Mucosa of rectum (tissue), 2 donors: Measurements from ENCODE around the gene MAST4.
"Not testable (repeated sequence)": the region's sequence is repeated elsewhere in the genome, so short reads cannot be mapped to it uniquely, and the experiment has no call there.

ENCODE experiments used
- H3K27ac ChIP-seq, 2 donors: one replicate each; pipeline ENCODE4 v1.7.0; 2013; ENCODE audit warnings: inconsistent platforms in 2 of 2, low read depth in 2 of 2, low read length in 2 of 2
- H3K27me3 ChIP-seq, 2 donors: one replicate each; pipeline ENCODE4 v1.7.0; 2013; ENCODE audit warnings: low read length in 2 of 2; ENCODE audit not compliant: control insufficient read depth in 2 of 2, insufficient read depth in 2 of 2
- H3K36me3 ChIP-seq, 2 donors: one replicate each; pipeline ENCODE4 v1.7.0; 2013; ENCODE audit warnings: low read length in 2 of 2; ENCODE audit not compliant: control insufficient read depth in 2 of 2, insufficient read depth in 2 of 2
- H3K4me1 ChIP-seq, 2 donors: one replicate each; pipeline ENCODE4 v1.7.0; 2013; ENCODE audit warnings: low read length in 2 of 2, mild to moderate bottlenecking in 1 of 2; ENCODE audit not compliant: control insufficient read depth in 2 of 2, insufficient read depth in 2 of 2
- H3K4me3 ChIP-seq, 2 donors: one replicate each; pipeline ENCODE4 v1.7.0; 2013; ENCODE audit warnings: low read length in 2 of 2
- H3K9ac ChIP-seq, 2 donors: one replicate each; pipeline ENCODE4 v1.7.0; 2013; ENCODE audit warnings: low read length in 2 of 2, low read depth in 1 of 2, mild to moderate bottlenecking in 1 of 2
- H3K9me3 ChIP-seq, 2 donors: one replicate each; pipeline ENCODE4 v1.7.0; 2013; ENCODE audit warnings: low read length in 2 of 2; ENCODE audit not compliant: control insufficient read depth in 2 of 2
- donor health status: healthy.
- donor health status: Normal muscosa, but diverticular disease.

The MAST4 gene

GRCh38 chr5:67106626-67107342 is 510.6 kb downstream of the MAST4 start:
- Histone ChIP-seq H3K27ac (no peak overlapping the region), H3K9ac (no peak overlapping the region), H3K27me3 (no peaks in the 10 kb centered on the region), H3K9me3 (no peaks in the 10 kb centered on the region), H3K4me1 (peaks cover 0 to 4% of the 10 kb centered on the region in 2 donors), H3K36me3 (peaks cover 7 to 21% of the 10 kb centered on the region in 2 donors), H3K4me3 (no peak overlapping the region)

DNA sequence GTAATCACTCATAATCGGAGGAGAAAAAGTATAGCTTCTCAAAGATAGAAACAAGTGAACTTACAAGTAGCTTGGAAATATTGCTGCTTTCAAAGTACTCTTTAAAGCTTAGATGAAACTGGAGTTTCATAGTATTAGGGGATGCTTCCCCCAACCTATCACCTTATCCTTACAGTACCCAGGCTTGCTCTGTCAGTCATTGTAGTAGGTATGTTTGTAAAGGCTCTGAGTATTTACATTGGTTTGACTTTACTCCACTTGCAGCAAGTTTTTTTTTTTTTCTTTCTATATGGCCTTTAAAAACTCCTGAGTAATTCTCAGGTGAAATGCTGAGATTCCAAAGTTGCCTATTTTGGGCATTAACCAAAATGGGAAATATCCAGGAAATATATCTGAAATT is 515.6 kb downstream of the MAST4 start:
- Histone ChIP-seq H3K27ac (no peak overlapping the region), H3K27me3 (no peaks in the 10 kb centered on the region), H3K4me3 (no peak overlapping the region), H3K4me1 (peaks cover 0 to 5% of the 10 kb centered on the region in 2 donors), H3K9me3 (no peaks in the 10 kb centered on the region), H3K36me3 (peaks cover 5 to 20% of the 10 kb centered on the region in 2 donors), H3K9ac (no peak overlapping the region)

- peaks cover 5 to 20% of the 10 kb centered on the region in 2 donors for H3K36me3 ChIP-seq
- H3K4me1 ChIP-seq = peaks cover 0 to 5% of the 10 kb centered on the region in 2 donors
- H3K27ac ChIP-seq = no peak overlapping the region
Observed at GRCh38 chr5:67115246-67115645, 519.1 kb downstream of the MAST4 start.

DNA sequence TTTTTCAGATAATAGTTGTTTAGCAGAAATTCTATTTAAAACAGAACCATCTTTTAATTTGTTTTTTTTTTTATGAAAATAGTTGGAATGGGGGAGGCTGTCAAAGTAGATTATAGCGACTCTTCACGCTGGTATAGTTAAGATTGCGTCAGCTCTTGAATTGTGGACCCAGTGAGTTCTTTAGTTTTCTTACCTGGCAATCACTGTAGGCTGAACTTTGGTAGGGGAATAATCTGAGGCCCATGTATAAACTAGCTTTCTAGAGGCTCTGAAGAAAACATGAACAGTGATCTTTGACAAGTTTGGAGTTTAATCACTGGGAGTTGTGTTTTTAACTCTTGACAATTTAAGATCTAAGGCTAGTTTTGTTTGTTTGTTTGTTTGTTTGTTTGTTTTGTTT is 519.6 kb downstream of the MAST4 start:
- no peaks in the 10 kb centered on the region for H3K9me3 ChIP-seq
- H3K36me3 ChIP-seq = peaks cover 5 to 20% of the 10 kb centered on the region in 2 donors
- peaks cover 0 to 5% of the 10 kb centered on the region in 2 donors for H3K4me1 ChIP-seq
- no peak overlapping the region for H3K4me3 ChIP-seq
- H3K27ac ChIP-seq = no peak overlapping the region
- H3K27me3 ChIP-seq = no peaks in the 10 kb centered on the region
- no peak overlapping the region for H3K9ac ChIP-seq

More at GRCh38 chr5:67115246-67115645, 519.1 kb downstream of the MAST4 start:
- H3K4me3 ChIP-seq = no peak overlapping the region
- no peaks in the 10 kb centered on the region for H3K9me3 ChIP-seq
- no peaks in the 10 kb centered on the region for H3K27me3 ChIP-seq
- H3K9ac ChIP-seq = no peak overlapping the region

- Histone ChIP-seq H3K36me3 (peaks cover 3 to 20% of the 10 kb centered on the region in 2 donors), H3K9ac (no peak overlapping the region), H3K27ac (no peak overlapping the region), H3K4me1 (no peaks in the 10 kb centered on the region), H3K4me3 (no peak overlapping the region), H3K9me3 (no peaks in the 10 kb centered on the region), H3K27me3 (no peaks in the 10 kb centered on the region)
Observed at GRCh38 chr5:67118050-67118620, 521.9 kb downstream of the MAST4 start.

GRCh38 chr5:67119010-67119409 is 522.8 kb downstream of the MAST4 start:
- H3K9ac ChIP-seq = peak overlapping the region in 1 of 2 donors; percentile 17
- H3K27ac ChIP-seq = no peak overlapping the region
- no peak overlapping the region for H3K4me3 ChIP-seq
- H3K9me3 ChIP-seq = no peaks in the 10 kb centered on the region
- H3K4me1 ChIP-seq = no peaks in the 10 kb centered on the region
- no peaks in the 10 kb centered on the region for H3K27me3 ChIP-seq
- H3K36me3 ChIP-seq = peaks cover 3 to 24% of the 10 kb centered on the region in 2 donors

DNA sequence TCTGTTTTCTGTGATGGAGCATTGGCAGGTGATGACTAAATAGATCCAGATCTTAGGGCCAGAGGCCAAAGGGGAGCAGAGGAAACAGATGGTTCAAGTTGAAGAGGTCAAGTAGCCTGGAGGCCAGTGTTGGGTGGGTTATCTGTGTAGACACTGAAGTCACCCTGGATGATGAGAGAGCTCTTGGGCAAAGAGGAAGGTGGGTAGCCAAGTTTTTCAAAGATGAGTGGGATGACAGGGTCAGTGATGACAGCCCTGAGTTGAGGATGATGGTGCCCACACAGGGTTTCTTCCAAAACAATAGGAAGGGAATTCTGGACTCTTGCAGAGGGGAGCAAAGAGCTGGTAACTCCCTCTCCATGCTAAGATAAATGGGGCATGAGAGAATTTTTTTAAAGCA is 523.8 kb downstream of the MAST4 start:
- no peak overlapping the region for H3K9ac ChIP-seq
- no peak overlapping the region for H3K4me3 ChIP-seq
- H3K9me3 ChIP-seq = no peaks in the 10 kb centered on the region
- H3K27me3 ChIP-seq = no peaks in the 10 kb centered on the region
- no peaks in the 10 kb centered on the region for H3K4me1 ChIP-seq
- H3K27ac ChIP-seq = no peak overlapping the region
- H3K36me3 ChIP-seq = peaks cover 0 to 20% of the 10 kb centered on the region in 2 donors

DNA sequence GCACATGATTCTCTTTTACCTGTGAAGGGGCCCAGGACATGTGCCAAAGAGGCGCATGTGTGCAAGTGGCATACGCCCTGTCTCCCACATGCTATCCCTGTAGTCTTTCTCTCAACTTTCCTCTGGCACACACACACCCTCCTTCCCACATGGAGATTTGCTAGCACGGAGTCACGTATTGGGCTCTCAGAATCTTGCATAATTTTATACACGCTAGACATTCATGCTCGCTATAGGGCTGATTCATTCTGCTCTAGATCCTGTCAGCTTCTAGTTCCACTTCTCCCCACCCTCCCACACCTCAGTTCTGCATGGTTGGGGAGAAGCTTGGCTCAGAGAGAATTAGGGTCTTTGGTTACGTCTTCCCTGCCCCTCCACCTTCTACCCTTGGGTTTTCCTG is 527.6 kb downstream of the MAST4 start:
- no peaks in the 10 kb centered on the region for H3K27me3 ChIP-seq
- H3K4me3 ChIP-seq = no peak overlapping the region
- peaks cover 0 to 15% of the 10 kb centered on the region in 2 donors for H3K36me3 ChIP-seq
- no peak overlapping the region for H3K27ac ChIP-seq
- H3K9me3 ChIP-seq = no peaks in the 10 kb centered on the region
- no peak overlapping the region for H3K9ac ChIP-seq
- H3K4me1 ChIP-seq = no peaks in the 10 kb centered on the region

GRCh38 chr5:67124556-67124955 is 528.4 kb downstream of the MAST4 start:
- no peak overlapping the region for H3K27ac ChIP-seq
- H3K4me1 ChIP-seq = no peaks in the 10 kb centered on the region
- H3K4me3 ChIP-seq = no peak overlapping the region
- H3K27me3 ChIP-seq = no peaks in the 10 kb centered on the region
- H3K36me3 ChIP-seq = peaks cover 0 to 19% of the 10 kb centered on the region in 2 donors
- H3K9me3 ChIP-seq = no peaks in the 10 kb centered on the region
- no peak overlapping the region for H3K9ac ChIP-seq

DNA sequence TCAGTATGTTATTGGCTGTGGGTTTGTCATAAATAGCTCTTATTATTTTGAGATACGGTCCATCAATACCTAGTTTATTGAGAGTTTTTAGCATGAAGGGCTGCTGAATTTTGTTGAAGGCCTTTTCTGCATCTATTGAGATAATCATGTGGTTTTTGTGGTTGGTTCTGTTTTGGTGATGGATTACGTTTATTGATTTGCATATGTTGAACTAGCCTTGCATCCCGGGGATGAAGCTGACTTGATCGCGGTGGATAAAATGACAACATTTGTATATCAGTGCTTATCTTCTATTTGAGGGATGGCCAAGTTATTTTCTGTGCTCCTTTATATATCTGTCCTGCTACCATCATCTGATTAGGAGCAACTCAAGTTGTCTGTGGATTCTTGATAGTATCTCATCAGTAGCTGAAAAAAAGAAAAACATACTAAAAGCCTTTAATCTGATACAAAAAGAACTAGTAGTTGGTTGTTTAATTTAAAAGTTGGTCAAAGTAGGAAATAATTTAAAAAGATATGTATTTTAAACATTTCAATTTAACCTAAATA is 531.2 kb downstream of the MAST4 start:
- peaks cover 0 to 24% of the 10 kb centered on the region in 2 donors for H3K36me3 ChIP-seq
- H3K27ac ChIP-seq = not testable (repeated sequence)

More for the DNA sequence above, 531.2 kb downstream of the MAST4 start:
- H3K4me3 ChIP-seq, H3K27me3 ChIP-seq, H3K9me3 ChIP-seq, H3K9ac ChIP-seq, H3K4me1 ChIP-seq: not testable (repeated sequence)
